ENCODE measurements around the gene CRABP1. TPM values are rescaled to one million over a fixed set of nuclear protein-coding genes. Genes with fewer than 3 reads are reported as not detected.
"Not testable (repeated sequence)": the region's sequence is repeated elsewhere in the genome, so short reads cannot be mapped to it uniquely, and the experiment has no call there.

Gene CRABP1
- total RNA-seq, 2 donors from 2014 or later = 1.7 TPM; not detected in 1

DNA sequence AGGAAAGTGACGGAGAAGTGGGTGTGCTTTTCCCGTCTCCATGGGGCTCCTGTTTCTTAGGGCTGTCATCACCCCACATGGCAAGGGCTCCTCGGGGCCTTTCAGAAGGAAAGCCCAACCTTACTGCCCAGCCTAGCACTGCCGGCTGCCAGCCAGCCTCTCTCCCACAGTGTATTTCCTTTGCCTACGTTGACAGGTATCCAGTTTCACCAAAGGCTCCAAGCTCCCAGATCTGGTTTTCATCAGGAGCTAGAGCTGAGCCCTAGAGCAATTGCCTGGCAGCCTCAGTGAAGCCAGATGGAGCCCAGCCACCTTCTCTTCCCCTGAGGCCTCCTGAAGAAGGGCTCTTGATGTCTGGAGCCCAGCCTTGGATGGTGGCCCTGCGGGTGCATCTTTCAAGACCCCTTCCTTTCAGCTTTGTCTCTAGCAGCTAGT lies 20.2 kb downstream of the CRABP1 start:
- no peak for ATAC-seq
- Mint-ChIP-seq H3K27ac (no peak overlapping the region), H3K9me3 (no peaks in the 10 kb centered on the region), H3K36me3 (no peaks in the 10 kb centered on the region)
- no peak for DNase-seq (ENCODE audit: low spot score in 2 of 2)

GRCh38 chr15:78360958-78361718 lies 21.0 kb downstream of the CRABP1 start:
- no peak overlapping the region for H3K27ac Mint-ChIP-seq
- no peak for ATAC-seq
- H3K9me3 Mint-ChIP-seq = no peaks in the 10 kb centered on the region
- DNase-seq (ENCODE audit: low spot score in 2 of 2) = no peak
- no peaks in the 10 kb centered on the region for H3K36me3 Mint-ChIP-seq

- DNase-seq (ENCODE audit: low spot score in 2 of 2) (no peak), ATAC-seq (no peak)
- Mint-ChIP-seq H3K27ac (no peak overlapping the region), H3K9me3 (no peaks in the 10 kb centered on the region), H3K36me3 (no peaks in the 10 kb centered on the region)
Observed at GRCh38 chr15:78361771-78362506, 21.8 kb downstream of the CRABP1 start.

DNA sequence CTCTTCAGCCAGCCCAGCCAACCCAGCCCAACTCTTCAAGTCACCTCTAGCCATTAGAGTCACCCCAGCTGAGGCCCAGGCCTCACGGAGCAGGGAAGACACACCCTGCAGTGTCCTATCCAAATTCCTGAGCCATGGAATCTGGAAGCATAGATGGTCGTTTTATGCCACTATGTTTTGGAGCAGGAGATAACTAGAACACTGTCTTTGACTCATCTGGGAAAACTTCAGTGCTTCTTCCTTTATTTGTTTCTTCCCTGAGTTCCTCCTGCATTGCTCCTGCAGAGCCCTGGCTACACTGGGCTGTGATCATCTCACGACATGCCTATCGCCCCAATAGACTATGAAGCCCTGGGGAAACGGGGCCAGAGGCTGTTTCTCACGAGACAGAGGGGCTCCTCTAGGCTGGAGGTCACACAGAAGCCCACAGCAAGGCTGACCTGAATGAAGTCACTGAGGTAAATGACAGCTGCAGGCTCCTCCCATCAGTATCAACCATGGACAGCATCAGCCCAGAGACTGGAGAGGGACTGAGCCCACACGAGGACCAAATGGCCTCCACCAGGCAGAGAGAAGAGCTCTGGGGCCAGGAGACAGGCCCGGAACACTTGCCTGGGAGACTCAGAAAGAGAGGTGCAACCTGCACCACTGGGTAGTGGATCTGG lies 22.7 kb downstream of the CRABP1 start:
- ATAC-seq = no peak
- H3K9me3 Mint-ChIP-seq = no peaks in the 10 kb centered on the region
- H3K27ac Mint-ChIP-seq = no peak overlapping the region
- H3K36me3 Mint-ChIP-seq = no peaks in the 10 kb centered on the region
- no peak for DNase-seq (ENCODE audit: low spot score in 2 of 2)

DNA sequence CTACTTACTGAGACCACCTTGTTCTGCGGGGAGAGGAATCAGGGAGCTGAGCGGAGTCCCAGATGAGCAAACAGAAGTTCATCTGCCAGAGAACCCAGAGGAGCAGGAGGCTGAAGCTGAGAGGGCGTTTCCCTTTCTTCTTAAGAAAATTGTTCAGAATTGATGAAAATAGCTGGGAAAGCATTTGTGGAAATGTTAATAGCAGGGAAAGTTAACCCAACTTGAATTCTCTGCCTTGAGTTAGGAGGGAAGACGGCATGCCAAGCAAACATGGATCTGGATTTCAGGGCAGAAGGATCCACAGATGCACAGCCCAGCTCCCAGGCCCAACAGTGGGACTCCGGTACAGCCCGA lies 23.2 kb downstream of the CRABP1 start:
- DNase-seq (ENCODE audit: low spot score in 2 of 2) (no peak), ATAC-seq (no peak)
- Mint-ChIP-seq H3K36me3 (no peaks in the 10 kb centered on the region), H3K9me3 (no peaks in the 10 kb centered on the region), H3K27ac (no peak overlapping the region)

DNA sequence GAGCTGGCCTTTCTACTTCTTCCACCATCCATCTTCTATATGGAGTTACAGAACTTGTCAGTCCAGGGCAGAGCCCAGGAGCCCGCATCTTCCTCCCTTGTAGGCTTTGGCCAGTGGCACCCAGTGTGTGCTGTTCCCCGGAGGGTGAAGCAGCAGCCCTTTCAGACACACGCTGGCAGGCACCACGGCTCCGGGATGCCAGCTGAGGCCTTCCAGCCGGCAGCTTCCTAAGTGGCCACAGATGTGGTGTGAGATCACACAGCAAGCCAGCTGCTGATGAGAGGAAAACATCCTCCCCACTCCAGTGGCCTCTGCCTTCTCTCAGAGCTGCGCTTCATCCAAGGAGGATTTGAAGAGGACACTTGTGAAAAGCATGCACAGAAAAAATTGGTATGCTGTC lies 24.1 kb downstream of the CRABP1 start:
- no peak for DNase-seq (ENCODE audit: low spot score in 2 of 2)
- no peaks in the 10 kb centered on the region for H3K9me3 Mint-ChIP-seq
- H3K27ac Mint-ChIP-seq = no peak overlapping the region
- H3K36me3 Mint-ChIP-seq = no peaks in the 10 kb centered on the region
- no peak for ATAC-seq

DNA sequence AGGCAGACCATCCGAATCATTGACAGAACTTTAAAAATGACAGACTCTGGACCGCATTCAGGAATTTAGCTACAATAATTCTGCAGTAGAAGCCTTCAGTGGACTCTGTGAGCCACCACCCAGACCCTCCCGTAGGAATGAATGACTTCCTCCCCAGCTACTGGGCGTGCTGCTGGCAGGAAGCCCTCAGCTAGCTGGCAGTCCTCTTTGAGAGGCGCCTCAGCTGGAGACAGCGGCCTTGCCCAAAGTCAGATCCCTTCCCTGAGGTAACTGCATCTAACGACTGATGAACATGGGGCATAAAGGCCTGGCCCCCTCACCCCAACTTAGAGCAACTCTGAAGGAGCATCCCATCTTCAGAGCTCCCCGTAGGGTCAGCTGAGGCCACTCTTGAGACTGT lies 25.8 kb downstream of the CRABP1 start:
- Mint-ChIP-seq H3K9me3 (no peaks in the 10 kb centered on the region), H3K36me3 (no peaks in the 10 kb centered on the region), H3K27ac (no peak overlapping the region)
- DNase-seq (ENCODE audit: low spot score in 2 of 2) = no peak
- peak in 1 of 2 donors; percentile 13 for ATAC-seq

DNA sequence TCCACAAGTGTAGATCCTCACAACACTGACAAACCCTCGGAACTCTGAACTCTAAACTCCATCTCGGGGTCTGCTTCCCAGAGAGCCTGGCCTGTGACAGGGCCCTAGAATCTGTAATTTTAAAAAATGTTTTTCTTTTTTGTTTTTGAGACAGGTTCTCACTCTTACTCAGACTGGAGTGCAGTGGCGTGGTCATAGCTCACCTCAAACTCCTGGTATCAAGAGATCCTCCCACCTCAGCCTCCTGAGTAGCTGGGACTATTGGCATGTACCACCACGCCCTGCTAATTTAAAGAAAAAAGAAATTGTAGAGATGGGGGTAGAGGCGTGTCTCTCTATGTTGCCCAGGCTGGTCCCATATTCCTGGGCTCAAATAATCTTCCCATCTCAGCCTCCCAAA lies 26.2 kb downstream of the CRABP1 start:
- H3K9me3 Mint-ChIP-seq = no peaks in the 10 kb centered on the region
- ATAC-seq = peak in 1 of 2 donors; percentile 59
- no peaks in the 10 kb centered on the region for H3K36me3 Mint-ChIP-seq
- DNase-seq (ENCODE audit: low spot score in 2 of 2) = no peak
- H3K27ac Mint-ChIP-seq = no peak overlapping the region

- Mint-ChIP-seq H3K36me3 (no peaks in the 10 kb centered on the region), H3K9me3 (no peaks in the 10 kb centered on the region), H3K27ac (no peak overlapping the region)
- DNase-seq (ENCODE audit: low spot score in 2 of 2) (no peak), ATAC-seq (no peak)
Observed at GRCh38 chr15:78368651-78369050, 28.5 kb downstream of the CRABP1 start.

DNA sequence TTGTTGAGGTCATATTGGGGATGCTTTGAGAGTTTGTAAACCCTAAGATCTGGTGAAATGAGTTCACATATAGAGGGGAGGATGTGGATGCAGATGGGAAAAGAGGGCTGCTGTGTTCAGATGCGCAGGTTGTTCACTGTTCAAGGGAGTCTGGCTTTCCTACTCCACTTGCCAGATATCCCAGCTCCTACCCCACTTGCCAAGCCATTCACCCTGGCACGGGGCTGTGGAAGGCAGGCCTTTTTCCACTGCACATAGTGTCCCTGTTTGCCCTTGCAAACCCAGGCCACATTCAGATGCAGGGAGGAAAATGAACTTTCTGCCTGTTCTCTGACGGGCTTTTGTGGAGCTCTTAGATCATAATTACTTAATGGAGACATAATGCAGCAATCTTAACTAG lies 29.0 kb downstream of the CRABP1 start:
- ATAC-seq (no peak), DNase-seq (ENCODE audit: low spot score in 2 of 2) (no peak)
- Mint-ChIP-seq H3K9me3 (no peaks in the 10 kb centered on the region), H3K36me3 (no peaks in the 10 kb centered on the region), H3K27ac (no peak overlapping the region)

GRCh38 chr15:78370013-78370412 lies 29.9 kb downstream of the CRABP1 start:
- DNase-seq (ENCODE audit: low spot score in 2 of 2) (no peak), ATAC-seq (no peak)
- Mint-ChIP-seq H3K27ac (no peak overlapping the region), H3K9me3 (no peaks in the 10 kb centered on the region), H3K36me3 (no peaks in the 10 kb centered on the region)

- H3K27ac Mint-ChIP-seq = no peak overlapping the region
- DNase-seq (ENCODE audit: low spot score in 2 of 2) (no peak), ATAC-seq (no peak)
- no peaks in the 10 kb centered on the region for H3K36me3 Mint-ChIP-seq
- no peaks in the 10 kb centered on the region for H3K9me3 Mint-ChIP-seq
Observed at GRCh38 chr15:78372880-78373279, 32.7 kb downstream of the CRABP1 start.

DNA sequence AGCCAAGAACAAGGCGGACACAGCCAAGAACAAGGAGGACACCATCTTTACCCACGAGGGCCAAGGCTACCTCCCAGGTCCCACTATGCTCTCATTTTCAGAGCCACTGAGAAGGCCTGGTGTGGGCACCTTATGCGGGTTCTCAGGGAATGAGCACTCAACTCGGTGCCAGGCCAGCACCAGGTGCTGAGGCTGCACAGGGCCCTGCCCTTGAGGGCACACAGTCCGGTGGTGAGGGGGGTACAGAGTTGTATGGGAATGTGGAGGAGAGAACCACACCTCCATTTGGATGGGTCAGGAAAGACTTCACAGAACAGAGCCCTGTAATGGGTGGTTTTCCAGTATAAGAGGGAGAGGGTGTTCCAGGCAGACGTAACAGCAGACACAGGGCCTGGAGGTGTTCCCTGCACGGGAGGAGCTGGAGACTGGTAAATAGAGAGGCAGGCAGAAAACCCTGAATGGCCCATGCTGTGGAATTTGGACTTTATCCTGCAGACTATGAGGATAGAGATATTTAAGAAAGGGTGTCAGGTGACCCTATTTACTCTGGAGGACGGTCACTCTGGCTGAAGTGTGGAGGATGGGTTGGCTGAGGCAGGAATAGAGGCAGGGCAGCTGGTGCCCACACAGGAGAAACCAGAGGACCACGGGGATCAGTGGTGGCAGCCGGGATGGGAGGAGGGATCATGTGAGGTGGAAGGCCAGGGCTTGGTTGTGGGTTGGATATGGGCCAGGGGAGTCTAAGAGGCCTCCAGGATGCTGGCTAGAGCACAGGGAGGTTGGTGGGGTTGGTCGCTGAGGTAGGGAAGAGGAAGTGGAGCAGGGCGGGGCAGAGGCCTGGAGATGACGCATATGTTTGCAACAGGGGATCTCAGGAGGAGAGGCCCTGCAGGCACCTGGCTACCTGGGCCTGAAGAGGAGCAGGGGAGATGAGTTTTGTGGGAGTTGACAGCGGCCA lies 34.6 kb downstream of the CRABP1 start:
- DNase-seq (ENCODE audit: low spot score in 2 of 2) (no peak), ATAC-seq (no peak)
- Mint-ChIP-seq H3K27ac (peak overlapping the region; percentile 56 to 63), H3K9me3 (no peaks in the 10 kb centered on the region), H3K36me3 (no peaks in the 10 kb centered on the region)

DNA sequence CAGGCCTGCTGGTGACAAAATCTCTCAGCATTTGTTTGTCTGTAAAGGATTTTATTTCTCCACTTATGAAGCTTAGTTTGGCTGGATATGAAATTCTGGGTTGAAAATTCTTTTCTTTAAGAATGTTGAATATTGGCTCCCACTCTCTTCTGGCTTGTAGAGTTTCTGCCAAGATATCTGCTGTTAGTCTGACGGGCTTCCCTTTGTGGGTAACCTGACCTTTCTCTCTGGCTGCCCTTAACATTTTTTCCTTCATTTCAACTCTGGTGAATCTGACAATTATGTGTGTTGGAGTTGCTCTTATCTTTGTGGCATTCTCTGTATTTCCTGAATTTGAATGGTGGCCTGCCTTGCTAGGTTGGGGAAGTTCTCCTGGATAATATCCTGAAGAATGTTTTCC lies 40.0 kb downstream of the CRABP1 start:
- H3K27ac Mint-ChIP-seq; H3K9me3 Mint-ChIP-seq; H3K36me3 Mint-ChIP-seq; ATAC-seq; DNase-seq (ENCODE audit: low spot score in 2 of 2): not testable (repeated sequence)

DNA sequence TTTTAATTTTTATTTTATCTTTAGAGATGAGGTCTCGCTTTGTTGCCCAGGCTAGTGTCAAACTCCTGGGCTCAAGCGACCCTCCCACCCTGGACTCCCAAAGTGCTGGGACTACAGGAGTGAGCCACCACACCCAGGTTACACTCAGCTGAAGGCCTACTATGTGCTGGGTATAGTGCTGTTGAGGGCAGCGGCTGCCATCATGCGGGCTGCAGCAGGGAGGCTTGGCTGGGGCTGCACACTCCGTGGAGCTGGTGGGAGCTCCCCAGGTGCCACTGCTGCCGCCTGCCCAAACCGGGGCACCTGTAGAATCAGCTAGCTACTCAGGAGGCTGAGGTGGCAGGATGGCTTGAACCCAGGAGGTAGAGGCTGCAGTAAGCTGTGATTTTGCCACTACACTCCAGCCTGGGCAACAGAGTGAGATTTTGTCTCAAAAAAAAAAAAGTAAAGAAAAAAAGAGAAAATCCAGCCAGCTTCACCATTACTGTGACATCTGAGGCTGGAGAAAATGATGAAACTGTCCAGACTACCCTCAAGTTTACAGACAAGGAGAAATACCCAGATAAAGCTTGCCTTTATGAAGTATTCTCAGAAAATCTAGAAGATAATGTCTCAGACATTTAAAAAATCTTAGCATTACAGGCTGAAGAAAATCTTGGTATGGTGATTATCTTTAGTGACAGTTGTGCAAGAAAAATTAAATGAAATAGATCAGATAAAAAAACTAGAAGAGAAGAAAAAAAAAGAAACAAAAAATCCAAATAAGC lies 42.1 kb downstream of the CRABP1 start:
- ATAC-seq (no peak), DNase-seq (ENCODE audit: low spot score in 2 of 2) (no peak)
- H3K27ac Mint-ChIP-seq = no peak overlapping the region
- no peaks in the 10 kb centered on the region for H3K36me3 Mint-ChIP-seq
- H3K9me3 Mint-ChIP-seq = no peaks in the 10 kb centered on the region

GRCh38 chr15:78384651-78385050 lies 44.5 kb downstream of the CRABP1 start:
- no peak overlapping the region for H3K27ac Mint-ChIP-seq
- ATAC-seq = no peak
- H3K36me3 Mint-ChIP-seq = no peaks in the 10 kb centered on the region
- H3K9me3 Mint-ChIP-seq = no peaks in the 10 kb centered on the region
- DNase-seq (ENCODE audit: low spot score in 2 of 2) = no peak

All from activated naive CD4-positive, alpha-beta T cell treated with anti-CD3 and anti-CD28 coated beads, Interleukin-2, amount 50 U/mL, for 72 hours (primary cell).